ENCODE data around the gene PCCA. TPM values are rescaled to one million over a fixed set of nuclear protein-coding genes. Genes with fewer than 3 reads are reported as not detected.

Gene PCCA
- total RNA-seq, 4 donors from 2014 or later: 46.9 to 66.0 (median 49.4) TPM

GRCh38 chr13:100349594-100349993 is 260.7 kb downstream of the PCCA start:
- H3K4me3 ChIP-seq: no peak overlapping the region
- H3K27me3 ChIP-seq: no peaks in the 10 kb centered on the region
- H3K4me1 ChIP-seq: no peaks in the 10 kb centered on the region
- DNase-seq: no peak
- no peaks in the 10 kb centered on the region for H3K9me3 ChIP-seq
- H3K36me3 ChIP-seq: no peaks in the 10 kb centered on the region
- H3K27ac ChIP-seq: no peak overlapping the region
- TF ChIP-seq POLR2A (IDR thresholded peaks at IDR 0.05) (no peak), CTCF (IDR thresholded peaks at IDR 0.05) (no peak)

- Histone ChIP-seq H3K36me3 (no peaks in the 10 kb centered on the region), H3K4me1 (no peaks in the 10 kb centered on the region), H3K27ac (no peak overlapping the region), H3K9me3 (no peaks in the 10 kb centered on the region), H3K27me3 (no peaks in the 10 kb centered on the region), H3K4me3 (no peak overlapping the region)
- no peak for TF ChIP-seq POLR2A (IDR thresholded peaks at IDR 0.05)
- no peak for TF ChIP-seq CTCF (IDR thresholded peaks at IDR 0.05)
- no peak for DNase-seq
Observed at GRCh38 chr13:100350601-100351000, 261.7 kb downstream of the PCCA start.

- no peak for TF ChIP-seq CTCF (IDR thresholded peaks at IDR 0.05)
- no peak for TF ChIP-seq POLR2A (IDR thresholded peaks at IDR 0.05)
- Histone ChIP-seq H3K4me3 (no peak overlapping the region), H3K27ac (no peak overlapping the region), H3K36me3 (no peaks in the 10 kb centered on the region), H3K9me3 (no peaks in the 10 kb centered on the region), H3K4me1 (no peaks in the 10 kb centered on the region), H3K27me3 (no peaks in the 10 kb centered on the region)
- DNase-seq: no peak
Observed at GRCh38 chr13:100356426-100356825, 267.5 kb downstream of the PCCA start.

- TF ChIP-seq CTCF (IDR thresholded peaks at IDR 0.05): no peak
- TF ChIP-seq POLR2A (IDR thresholded peaks at IDR 0.05): no peak
- no peaks in the 10 kb centered on the region for H3K27me3 ChIP-seq
- no peaks in the 10 kb centered on the region for H3K9me3 ChIP-seq
- no peak overlapping the region for H3K4me3 ChIP-seq
- no peaks in the 10 kb centered on the region for H3K4me1 ChIP-seq
- H3K27ac ChIP-seq: no peak overlapping the region
- no peaks in the 10 kb centered on the region for H3K36me3 ChIP-seq
- DNase-seq: no peak
Observed at GRCh38 chr13:100356889-100357288, 268.0 kb downstream of the PCCA start.

GRCh38 chr13:100357764-100358163 is 268.9 kb downstream of the PCCA start:
- no peaks in the 10 kb centered on the region for H3K4me1 ChIP-seq
- H3K4me3 ChIP-seq: no peak overlapping the region
- TF ChIP-seq POLR2A (IDR thresholded peaks at IDR 0.05): no peak
- TF ChIP-seq CTCF (IDR thresholded peaks at IDR 0.05): no peak
- H3K27me3 ChIP-seq: no peaks in the 10 kb centered on the region
- H3K9me3 ChIP-seq: no peaks in the 10 kb centered on the region
- H3K27ac ChIP-seq: no peak overlapping the region
- H3K36me3 ChIP-seq: no peaks in the 10 kb centered on the region
- DNase-seq: no peak

GRCh38 chr13:100361504-100361903 is 272.6 kb downstream of the PCCA start:
- no peak for DNase-seq
- TF ChIP-seq POLR2A (IDR thresholded peaks at IDR 0.05) (no peak), CTCF (IDR thresholded peaks at IDR 0.05) (no peak)

More at GRCh38 chr13:100361504-100361903, 272.6 kb downstream of the PCCA start:
- Histone ChIP-seq H3K9me3 (no peaks in the 10 kb centered on the region), H3K4me1 (no peaks in the 10 kb centered on the region), H3K27me3 (no peaks in the 10 kb centered on the region), H3K36me3 (no peaks in the 10 kb centered on the region), H3K4me3 (no peak overlapping the region), H3K27ac (no peak overlapping the region)

All from Peyer's patch (tissue), 4 donors.